Activated CD4-positive, alpha-beta memory T cell treated with anti-CD3 and anti-CD28 coated beads for 36 hours (primary cell): ENCODE measurements around the gene TEX29. TPM values are rescaled to one million over a fixed set of nuclear protein-coding genes. Genes with fewer than 3 reads are reported as not detected.

Experiments
- CTCF ChIA-PET: fragments of 350-600 bp; sonication (Branson Sonifier 250); formaldehyde crosslinking; loops from one replicate; lab custom pipeline; 2021; ENCODE audit warnings: antibody characterized with exemption, inconsistent platforms; lab: Charles Lee
- POLR2A ChIA-PET: fragments of 350-600 bp; sonication (Branson Sonifier 250); formaldehyde crosslinking; loops from one replicate; lab custom pipeline; 2021; ENCODE audit warnings: antibody characterized with exemption; lab: Charles Lee
- DNase-seq: peaks from one replicate; pipeline ENCODE4 v3.0.0-alpha.2; 2020
- H3K27ac Mint-ChIP-seq: one replicate; pipeline ENCODE4 v1.8.0; 2021; ENCODE audit warnings: mixed read lengths
- H3K27me3 Mint-ChIP-seq: one replicate; pipeline ENCODE4 v1.8.0; 2021; ENCODE audit warnings: mixed read lengths
- H3K36me3 Mint-ChIP-seq: one replicate; pipeline ENCODE4 v1.8.0; 2021; ENCODE audit warnings: mixed read lengths
- H3K4me1 Mint-ChIP-seq: one replicate; pipeline ENCODE4 v1.8.0; 2021; ENCODE audit warnings: low read depth, mixed read lengths
- H3K4me3 Mint-ChIP-seq: one replicate; pipeline ENCODE4 v1.8.0; 2021; ENCODE audit warnings: mild to moderate bottlenecking, mixed read lengths
- H3K9me3 Mint-ChIP-seq: one replicate; pipeline ENCODE4 v1.8.0; 2021; ENCODE audit warnings: mixed read lengths
- intact Hi-C: fragments of 100-400 bp; cut with micrococcal nuclease; formaldehyde crosslinking; loops from one replicate; pipeline ENCODE4 v1.15.1; 2023
- total RNA-seq, 2 experiments: library from RNA; stranded (reverse); gene quantifications; one replicate each; pipeline ENCODE4 v1.2.3, GENCODE V29; 2021

Gene TEX29
- total RNA-seq = under 1 TPM; 0.39 to 0.43 TPM

- intact Hi-C loops = no loop called here
- Mint-ChIP-seq H3K27me3 (no peaks in the 10 kb centered on the region), H3K27ac (no peak within 1 kb of the TSS), H3K4me3 (no peak within 1 kb of the TSS), H3K36me3 (no peaks in the 10 kb centered on the region), H3K9me3 (no peaks in the 10 kb centered on the region), H3K4me1 (peaks cover 6% of the 10 kb centered on the region)
- ChIA-PET CTCF (no interaction called here), POLR2A (no interaction called here)
- no peak for DNase-seq
Observed at GRCh38 chr13:111319998-111320911, at the start of gene TEX29. TEX29 (plus strand) TSS chr13:111320642; CDS start chr13:111320891, 249 bp downstream.

GRCh38 chr13:111270765-111271698, 49.4 kb upstream of the TEX29 start:
- DNase-seq = no peak
- Mint-ChIP-seq H3K36me3 (peaks cover 39% of the 10 kb centered on the region), H3K4me1 (peaks cover 10% of the 10 kb centered on the region), H3K27me3 (no peaks in the 10 kb centered on the region), H3K9me3 (no peaks in the 10 kb centered on the region), H3K4me3 (no peak overlapping the region), H3K27ac (no peak overlapping the region)
- intact Hi-C loops = no loop called here
- ChIA-PET POLR2A (no interaction called here), CTCF (interaction anchor here (1.4 kb wide), 1 partner anchor 203 kb away, joined by 4 read pairs; no protein-coding TSS in a partner anchor)

GRCh38 chr13:111272117-111272516, 48.3 kb upstream of the TEX29 start:
- peaks cover 18% of the 10 kb centered on the region for H3K4me1 Mint-ChIP-seq
- intact Hi-C loops = no loop called here
- H3K36me3 Mint-ChIP-seq = peaks cover 42% of the 10 kb centered on the region
- H3K4me3 Mint-ChIP-seq = no peak overlapping the region
- CTCF ChIA-PET = no interaction called here
- H3K9me3 Mint-ChIP-seq = no peaks in the 10 kb centered on the region
- POLR2A ChIA-PET = no interaction called here
- no peak overlapping the region for H3K27ac Mint-ChIP-seq
- DNase-seq = no peak
- H3K27me3 Mint-ChIP-seq = no peaks in the 10 kb centered on the region

GRCh38 chr13:111275382-111275781, 45.1 kb upstream of the TEX29 start:
- intact Hi-C loops = no loop called here
- H3K9me3 Mint-ChIP-seq = no peaks in the 10 kb centered on the region
- no peak for DNase-seq
- ChIA-PET CTCF (interaction anchor here (1.4 kb wide), 1 partner anchor 207 kb away, joined by 4 read pairs; no protein-coding TSS in a partner anchor), POLR2A (no interaction called here)
- H3K4me3 Mint-ChIP-seq = no peak overlapping the region
- peaks cover 18% of the 10 kb centered on the region for H3K4me1 Mint-ChIP-seq
- H3K27me3 Mint-ChIP-seq = no peaks in the 10 kb centered on the region
- peak overlapping the region; percentile 57 for H3K27ac Mint-ChIP-seq
- peaks cover 41% of the 10 kb centered on the region for H3K36me3 Mint-ChIP-seq

- no peak for DNase-seq
- no peaks in the 10 kb centered on the region for H3K27me3 Mint-ChIP-seq
- ChIA-PET CTCF (interaction anchor here (1.4 kb wide), 1 partner anchor 208 kb away, joined by 4 read pairs; no protein-coding TSS in a partner anchor), POLR2A (no interaction called here)
- H3K4me3 Mint-ChIP-seq = no peak overlapping the region
- H3K9me3 Mint-ChIP-seq = no peaks in the 10 kb centered on the region
- H3K27ac Mint-ChIP-seq = peak overlapping the region; percentile 57
- intact Hi-C loops = no loop called here
- H3K36me3 Mint-ChIP-seq = peaks cover 42% of the 10 kb centered on the region
- peaks cover 18% of the 10 kb centered on the region for H3K4me1 Mint-ChIP-seq
Observed at GRCh38 chr13:111275995-111276618, 44.3 kb upstream of the TEX29 start.

GRCh38 chr13:111278258-111278657, 42.2 kb upstream of the TEX29 start:
- ChIA-PET POLR2A (no interaction called here), CTCF (no interaction called here)
- H3K4me1 Mint-ChIP-seq = peaks cover 18% of the 10 kb centered on the region
- intact Hi-C loops = no loop called here
- H3K4me3 Mint-ChIP-seq = no peak overlapping the region
- no peak overlapping the region for H3K27ac Mint-ChIP-seq
- H3K27me3 Mint-ChIP-seq = no peaks in the 10 kb centered on the region
- no peaks in the 10 kb centered on the region for H3K9me3 Mint-ChIP-seq
- no peak for DNase-seq
- H3K36me3 Mint-ChIP-seq = peaks cover 49% of the 10 kb centered on the region

- Mint-ChIP-seq H3K27ac (no peak overlapping the region), H3K9me3 (no peaks in the 10 kb centered on the region), H3K27me3 (no peaks in the 10 kb centered on the region), H3K36me3 (peaks cover 55% of the 10 kb centered on the region), H3K4me1 (peaks cover 18% of the 10 kb centered on the region), H3K4me3 (no peak overlapping the region)
- POLR2A ChIA-PET = no interaction called here
- CTCF ChIA-PET = no interaction called here
- no peak for DNase-seq
- intact Hi-C loops = no loop called here
Observed at GRCh38 chr13:111278743-111279652, 41.4 kb upstream of the TEX29 start.

GRCh38 chr13:111280226-111280625, 40.2 kb upstream of the TEX29 start:
- Mint-ChIP-seq H3K36me3 (peaks cover 60% of the 10 kb centered on the region), H3K4me1 (peaks cover 16% of the 10 kb centered on the region), H3K27ac (no peak overlapping the region), H3K4me3 (no peak overlapping the region), H3K9me3 (no peaks in the 10 kb centered on the region), H3K27me3 (no peaks in the 10 kb centered on the region)
- ChIA-PET POLR2A (no interaction called here), CTCF (no interaction called here)
- intact Hi-C loops = no loop called here
- no peak for DNase-seq

- Mint-ChIP-seq H3K36me3 (peaks cover 60% of the 10 kb centered on the region), H3K4me1 (peaks cover 9% of the 10 kb centered on the region), H3K4me3 (no peak overlapping the region), H3K9me3 (no peaks in the 10 kb centered on the region), H3K27ac (no peak overlapping the region), H3K27me3 (no peaks in the 10 kb centered on the region)
- POLR2A ChIA-PET = no interaction called here
- CTCF ChIA-PET = interaction anchor here (1.5 kb wide), 1 partner anchor 213 kb away, joined by 9 read pairs; no protein-coding TSS in a partner anchor
- intact Hi-C loops = no loop called here
- DNase-seq = no peak
Observed at GRCh38 chr13:111280681-111281585, 39.5 kb upstream of the TEX29 start.

- intact Hi-C loops = no loop called here
Observed at GRCh38 chr13:111281751-111282311, 38.6 kb upstream of the TEX29 start.

More at GRCh38 chr13:111281751-111282311, 38.6 kb upstream of the TEX29 start:
- POLR2A ChIA-PET = no interaction called here
- Mint-ChIP-seq H3K36me3 (peaks cover 58% of the 10 kb centered on the region), H3K27me3 (no peaks in the 10 kb centered on the region), H3K4me1 (no peaks in the 10 kb centered on the region), H3K27ac (no peak overlapping the region), H3K9me3 (no peaks in the 10 kb centered on the region), H3K4me3 (no peak overlapping the region)
- CTCF ChIA-PET = interaction anchor here (1.5 kb wide), 1 partner anchor 214 kb away, joined by 9 read pairs; no protein-coding TSS in a partner anchor
- DNase-seq = no peak
